ENCODE data around the gene IL12RB2. TPM values are rescaled to one million over a fixed set of nuclear protein-coding genes. Genes with fewer than 3 reads are reported as not detected.
A peak's percentile ranks its signal among the peaks of the same experiment; 100 is the strongest.

Gene IL12RB2
- total and polyA plus RNA-seq, 2 donors (not counting 3 experiments of a cell fraction or from before 2014, with no cell fraction given) = 0.42 TPM; not detected in 1

- DNase-seq (ENCODE audit: low read depth, low spot score) (peak; percentile 19), FAIRE-seq (no peak)
- Histone ChIP-seq H3K4me2 (ENCODE audit: insufficient read depth, low read length) (peak overlapping the region; percentile 99), H3K9me3 (replicated peaks; ENCODE audit: control insufficient read depth, insufficient read depth, low read length) (no peaks in the 10 kb centered on the region), H4K20me1 (replicated peaks; ENCODE audit: control insufficient read depth, extremely low read depth, insufficient read depth, low read length) (peaks cover 31% of the 10 kb centered on the region), H3K4me3 (replicated peaks in 1 of 3; ENCODE audit: insufficient read depth in 1 of 3, low read depth in 1 of 3, low read length in 3 of 3) (peak overlapping the region; percentile 92 to 99 (median 93)), H3K27ac (ENCODE audit: insufficient read depth, low read depth, low read length) (no peak overlapping the region), H3K9me1 (replicated peaks; ENCODE audit: control insufficient read depth, extremely low read depth, insufficient read depth, low read length) (no peaks in the 10 kb centered on the region), H3K4me1 (ENCODE audit: control insufficient read depth, extremely low read depth, insufficient read depth, low read length) (peaks cover 27% of the 10 kb centered on the region), H3K27me3 (ENCODE audit: control insufficient read depth in 2 of 2, insufficient read depth in 2 of 2, low read length in 2 of 2) (no peaks in the 10 kb centered on the region), H3K79me2 (ENCODE audit: control insufficient read depth, insufficient read depth, low read length) (peaks cover 77% of the 10 kb centered on the region), H3K36me3 (ENCODE audit: control insufficient read depth in 2 of 2, extremely low read depth in 1 of 2, insufficient read depth in 2 of 2, low read length in 2 of 2) (peaks cover 8 to 26% of the 10 kb centered on the region in 2 experiments), H2AFZ (ENCODE audit: low read depth, low read length) (no peak overlapping the region), H3K9ac (replicated peaks; ENCODE audit: extremely low read depth, insufficient read depth, low read length) (peak overlapping the region; percentile 95)
- no peak for TF ChIP-seq MYC (IDR thresholded peaks at IDR 0.05; ENCODE audit: low read depth, low read length)
- no peak for TF ChIP-seq POLR2A (IDR thresholded peaks at IDR 0.05; ENCODE audit: low read depth, low read length)
- TF ChIP-seq JUN (IDR thresholded peaks at IDR 0.05; ENCODE audit: borderline replicate concordance, insufficient read depth, insufficient read length, low read depth) = no peak
- no peak for TF ChIP-seq CTCF (IDR thresholded peaks at IDR 0.05; ENCODE audit: extremely low read depth in 1 of 2, insufficient read depth in 1 of 2, low read depth in 1 of 2, low read length in 2 of 2)
- TF ChIP-seq EZH2 (IDR thresholded peaks at IDR 0.05; ENCODE audit: borderline replicate concordance, low read depth, low read length, severe bottlenecking) = no peak
- no peak for TF ChIP-seq FOS (IDR thresholded peaks at IDR 0.05; ENCODE audit: borderline replicate concordance, insufficient read depth, low read length)
- no peak for TF ChIP-seq POLR2AphosphoS5 (IDR thresholded peaks at IDR 0.05; ENCODE audit: insufficient read depth, low read depth, low read length)
- no peak for TF ChIP-seq GATA2 (IDR thresholded peaks at IDR 0.05; ENCODE audit: insufficient read depth, insufficient read length, low read depth, low read length)
- no peak for TF ChIP-seq MAX (IDR thresholded peaks at IDR 0.05; ENCODE audit: insufficient read depth, insufficient read length)
- dilution Hi-C loops (cut with MboI; ENCODE audit: extremely low pct_ligation_motif_present, low sequenced_read_pairs) (no loop called here), intact Hi-C loops (cut with micrococcal nuclease) (no loop called here)
- ChIA-PET POLR2A (no interaction called here), CTCF (interaction anchor here (1.1 to 3.1 kb wide), 3 partner anchors 19 to 193 kb away, joined by 3 to 15 read pairs (median 7); no protein-coding TSS in a partner anchor)
- no TSS peak for BruUV-seq (replicated peaks)
Observed at GRCh38 chr1:67427465-67427864, 119.8 kb downstream of the IL12RB2 start.

Measured in endothelial cell of umbilical vein (primary cell).